Measurements from ENCODE around the gene SPO11. TPM values are rescaled to one million over a fixed set of nuclear protein-coding genes. Genes with fewer than 3 reads are reported as not detected.

The SPO11 gene
- total and polyA plus RNA-seq, 9 of the 15 experiments (the other 6 are each of a cell fraction or from before 2014, with no cell fraction given), result not detected

DNA sequence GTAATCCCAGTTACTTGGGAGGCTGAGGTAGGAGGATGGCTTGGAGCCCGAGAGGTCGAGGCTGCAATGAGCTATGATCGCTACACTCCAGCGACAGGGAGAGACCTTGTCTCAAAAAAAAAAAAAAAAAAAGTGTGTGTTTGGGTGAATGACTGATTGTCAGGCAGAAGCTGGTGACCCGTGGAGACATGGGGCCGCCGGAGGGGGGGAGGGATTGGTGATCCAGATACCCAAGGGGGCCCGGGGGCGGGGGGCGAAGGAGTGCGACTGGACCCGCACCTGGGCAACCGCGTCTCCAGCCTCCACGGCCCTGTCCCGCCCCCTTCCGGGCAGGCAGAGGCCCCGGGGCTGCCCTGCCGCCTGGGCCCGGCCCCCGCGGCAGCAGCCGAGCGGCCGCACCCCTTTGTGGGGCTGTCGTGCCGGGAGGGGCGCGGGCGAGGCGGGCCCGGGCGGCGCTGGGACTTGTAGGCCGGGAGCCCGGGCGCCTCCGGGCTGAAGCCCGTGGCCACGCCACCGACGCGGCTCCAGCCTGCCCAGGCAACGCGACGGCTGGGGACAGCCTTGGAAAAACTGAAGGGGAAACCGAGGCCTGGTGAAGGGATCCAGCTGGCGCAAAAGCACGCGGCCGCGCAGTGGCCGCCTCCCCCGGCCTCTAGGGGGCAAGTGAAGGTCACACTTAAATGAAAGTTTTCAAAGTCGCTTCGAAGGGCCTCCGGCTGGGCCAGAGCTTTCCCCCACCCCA is 59.5 kb downstream of the SPO11 start (continued):
- TF ChIP-seq, protein P1, sequence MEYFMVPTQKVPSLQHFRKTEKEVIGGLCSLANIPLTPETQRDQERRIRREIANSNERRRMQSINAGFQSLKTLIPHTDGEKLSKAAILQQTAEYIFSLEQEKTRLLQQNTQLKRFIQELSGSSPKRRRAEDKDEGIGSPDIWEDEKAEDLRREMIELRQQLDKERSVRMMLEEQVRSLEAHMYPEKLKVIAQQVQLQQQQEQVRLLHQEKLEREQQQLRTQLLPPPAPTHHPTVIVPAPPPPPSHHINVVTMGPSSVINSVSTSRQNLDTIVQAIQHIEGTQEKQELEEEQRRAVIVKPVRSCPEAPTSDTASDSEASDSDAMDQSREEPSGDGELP (CRISPR knock-in tag; IDR thresholded peaks at IDR 0.05; ENCODE audit: borderline replicate concordance), result peak; percentile 70; the same call in 1 of the 2 replicates
- TF ChIP-seq, protein P2, sequence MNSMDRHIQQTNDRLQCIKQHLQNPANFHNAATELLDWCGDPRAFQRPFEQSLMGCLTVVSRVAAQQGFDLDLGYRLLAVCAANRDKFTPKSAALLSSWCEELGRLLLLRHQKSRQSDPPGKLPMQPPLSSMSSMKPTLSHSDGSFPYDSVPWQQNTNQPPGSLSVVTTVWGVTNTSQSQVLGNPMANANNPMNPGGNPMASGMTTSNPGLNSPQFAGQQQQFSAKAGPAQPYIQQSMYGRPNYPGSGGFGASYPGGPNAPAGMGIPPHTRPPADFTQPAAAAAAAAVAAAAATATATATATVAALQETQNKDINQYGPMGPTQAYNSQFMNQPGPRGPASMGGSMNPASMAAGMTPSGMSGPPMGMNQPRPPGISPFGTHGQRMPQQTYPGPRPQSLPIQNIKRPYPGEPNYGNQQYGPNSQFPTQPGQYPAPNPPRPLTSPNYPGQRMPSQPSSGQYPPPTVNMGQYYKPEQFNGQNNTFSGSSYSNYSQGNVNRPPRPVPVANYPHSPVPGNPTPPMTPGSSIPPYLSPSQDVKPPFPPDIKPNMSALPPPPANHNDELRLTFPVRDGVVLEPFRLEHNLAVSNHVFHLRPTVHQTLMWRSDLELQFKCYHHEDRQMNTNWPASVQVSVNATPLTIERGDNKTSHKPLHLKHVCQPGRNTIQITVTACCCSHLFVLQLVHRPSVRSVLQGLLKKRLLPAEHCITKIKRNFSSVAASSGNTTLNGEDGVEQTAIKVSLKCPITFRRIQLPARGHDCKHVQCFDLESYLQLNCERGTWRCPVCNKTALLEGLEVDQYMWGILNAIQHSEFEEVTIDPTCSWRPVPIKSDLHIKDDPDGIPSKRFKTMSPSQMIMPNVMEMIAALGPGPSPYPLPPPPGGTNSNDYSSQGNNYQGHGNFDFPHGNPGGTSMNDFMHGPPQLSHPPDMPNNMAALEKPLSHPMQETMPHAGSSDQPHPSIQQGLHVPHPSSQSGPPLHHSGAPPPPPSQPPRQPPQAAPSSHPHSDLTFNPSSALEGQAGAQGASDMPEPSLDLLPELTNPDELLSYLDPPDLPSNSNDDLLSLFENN (IDR thresholded peaks at IDR 0.05; ENCODE audit: low read depth in 2 of 2, low read length in 2 of 2), result no peak
- TF ChIP-seq, protein P3, sequence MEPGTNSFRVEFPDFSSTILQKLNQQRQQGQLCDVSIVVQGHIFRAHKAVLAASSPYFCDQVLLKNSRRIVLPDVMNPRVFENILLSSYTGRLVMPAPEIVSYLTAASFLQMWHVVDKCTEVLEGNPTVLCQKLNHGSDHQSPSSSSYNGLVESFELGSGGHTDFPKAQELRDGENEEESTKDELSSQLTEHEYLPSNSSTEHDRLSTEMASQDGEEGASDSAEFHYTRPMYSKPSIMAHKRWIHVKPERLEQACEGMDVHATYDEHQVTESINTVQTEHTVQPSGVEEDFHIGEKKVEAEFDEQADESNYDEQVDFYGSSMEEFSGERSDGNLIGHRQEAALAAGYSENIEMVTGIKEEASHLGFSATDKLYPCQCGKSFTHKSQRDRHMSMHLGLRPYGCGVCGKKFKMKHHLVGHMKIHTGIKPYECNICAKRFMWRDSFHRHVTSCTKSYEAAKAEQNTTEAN (CRISPR knock-in tag; IDR thresholded peaks at IDR 0.05), result no peak
- TF ChIP-seq SP2 (IDR thresholded peaks at IDR 0.05; ENCODE audit: extremely low read depth, low read depth, low read length, poor library complexity, severe bottlenecking) (no peak), MTA3 (IDR thresholded peaks at IDR 0.05; ENCODE audit: borderline replicate concordance) (no peak; the same call in 1 of the 2 replicates), CREM (IDR thresholded peaks at IDR 0.05; ENCODE audit: low read depth) (no peak; the same call in 1 of the 2 replicates), THRA (IDR thresholded peaks at IDR 0.05) (no peak), HSF4 (CRISPR knock-in tag; IDR thresholded peaks at IDR 0.05; ENCODE audit: borderline replicate concordance) (no peak), ZNF699 (CRISPR knock-in tag; IDR thresholded peaks at IDR 0.05; ENCODE audit: insufficient replicate concordance) (no peak), CCAR2 (IDR thresholded peaks at IDR 0.05; ENCODE audit: low read depth, low read length) (no peak), HOMEZ (CRISPR knock-in tag; IDR thresholded peaks at IDR 0.05) (no peak)
- TF ChIP-seq, protein P4, sequence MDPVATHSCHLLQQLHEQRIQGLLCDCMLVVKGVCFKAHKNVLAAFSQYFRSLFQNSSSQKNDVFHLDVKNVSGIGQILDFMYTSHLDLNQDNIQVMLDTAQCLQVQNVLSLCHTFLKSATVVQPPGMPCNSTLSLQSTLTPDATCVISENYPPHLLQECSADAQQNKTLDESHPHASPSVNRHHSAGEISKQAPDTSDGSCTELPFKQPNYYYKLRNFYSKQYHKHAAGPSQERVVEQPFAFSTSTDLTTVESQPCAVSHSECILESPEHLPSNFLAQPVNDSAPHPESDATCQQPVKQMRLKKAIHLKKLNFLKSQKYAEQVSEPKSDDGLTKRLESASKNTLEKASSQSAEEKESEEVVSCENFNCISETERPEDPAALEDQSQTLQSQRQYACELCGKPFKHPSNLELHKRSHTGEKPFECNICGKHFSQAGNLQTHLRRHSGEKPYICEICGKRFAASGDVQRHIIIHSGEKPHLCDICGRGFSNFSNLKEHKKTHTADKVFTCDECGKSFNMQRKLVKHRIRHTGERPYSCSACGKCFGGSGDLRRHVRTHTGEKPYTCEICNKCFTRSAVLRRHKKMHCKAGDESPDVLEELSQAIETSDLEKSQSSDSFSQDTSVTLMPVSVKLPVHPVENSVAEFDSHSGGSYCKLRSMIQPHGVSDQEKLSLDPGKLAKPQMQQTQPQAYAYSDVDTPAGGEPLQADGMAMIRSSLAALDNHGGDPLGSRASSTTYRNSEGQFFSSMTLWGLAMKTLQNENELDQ (CRISPR knock-in tag; IDR thresholded peaks at IDR 0.05; ENCODE audit: borderline replicate concordance), result no peak
- TF ChIP-seq, protein P5, sequence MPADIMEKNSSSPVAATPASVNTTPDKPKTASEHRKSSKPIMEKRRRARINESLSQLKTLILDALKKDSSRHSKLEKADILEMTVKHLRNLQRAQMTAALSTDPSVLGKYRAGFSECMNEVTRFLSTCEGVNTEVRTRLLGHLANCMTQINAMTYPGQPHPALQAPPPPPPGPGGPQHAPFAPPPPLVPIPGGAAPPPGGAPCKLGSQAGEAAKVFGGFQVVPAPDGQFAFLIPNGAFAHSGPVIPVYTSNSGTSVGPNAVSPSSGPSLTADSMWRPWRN (IDR thresholded peaks at IDR 0.05; ENCODE audit: low read depth), result no peak
